Smooth muscle cell (in vitro differentiated cells): ENCODE measurements around the gene RPS6KL1. TPM values are rescaled to one million over a fixed set of nuclear protein-coding genes. Genes with fewer than 3 reads are reported as not detected.

Experiments used
- DNase-seq: peaks from one replicate; lab custom pipeline; 2025; ENCODE audit not compliant: unreplicated experiment; lab: John Stamatoyannopoulos, UW
- H2AFZ ChIP-seq: fragments of 200-600 bp; sonication (generic); 2 replicates; pipeline ENCODE4 v1.6.0; 2016; ENCODE audit warnings: antibody characterized with exemption, low read depth, mild to moderate bottlenecking
- H3F3A ChIP-seq: fragments of 200-600 bp; sonication (generic); 2 replicates; pipeline ENCODE4 v1.6.0; 2017; ENCODE audit warnings: antibody characterized with exemption, low read depth
- H3K27ac ChIP-seq: fragments of 200-600 bp; sonication (generic); 2 replicates; pipeline ENCODE4 v1.5.1; 2016; ENCODE audit warnings: low read depth, mild to moderate bottlenecking
- H3K27me3 ChIP-seq: fragments of 200-600 bp; sonication (generic); 2 replicates; pipeline ENCODE4 v1.6.1; 2016; ENCODE audit warnings: low read depth, mild to moderate bottlenecking
- H3K36me3 ChIP-seq: fragments of 200-600 bp; sonication (generic); 2 replicates; pipeline ENCODE4 v1.5.1; 2016; ENCODE audit warnings: low read depth
- H3K4me1 ChIP-seq: fragments of 200-600 bp; sonication (generic); 2 replicates; pipeline ENCODE4 v1.5.1; 2016; ENCODE audit warnings: low read depth
- H3K4me2 ChIP-seq: fragments of 200-600 bp; sonication (generic); 2 replicates; pipeline ENCODE4 v1.6.0; 2016; ENCODE audit warnings: mild to moderate bottlenecking
- H3K4me3 ChIP-seq: fragments of 200-600 bp; sonication (generic); 2 replicates; pipeline ENCODE4 v1.5.1; 2016; ENCODE audit warnings: mild to moderate bottlenecking
- H3K79me2 ChIP-seq: fragments of 200-600 bp; sonication (generic); 2 replicates; pipeline ENCODE4 v1.6.0; 2016; ENCODE audit warnings: low read depth, mild to moderate bottlenecking
- H3K9ac ChIP-seq: fragments of 200-600 bp; sonication (generic); 2 replicates; pipeline ENCODE4 v1.6.0; 2016; ENCODE audit warnings: low read depth
- H3K9me3 ChIP-seq: fragments of 200-600 bp; sonication (generic); replicated peaks from 2 replicates; pipeline ENCODE4 v1.5.1; 2016; ENCODE audit warnings: low read depth
- H4K20me1 ChIP-seq: fragments of 200-600 bp; sonication (generic); 2 replicates; pipeline ENCODE4 v1.6.0; 2016; ENCODE audit warnings: low read depth
- CTCF ChIP-seq: fragments of 200-600 bp; sonication (generic); IDR thresholded peaks from 2 replicates; pipeline ENCODE4 v1.5.1; 2017; ENCODE audit warnings: borderline replicate concordance, mild to moderate bottlenecking, antibody characterized with exemption; ENCODE audit not compliant: insufficient read depth, poor library complexity, severe bottlenecking
- WGBS: methylation state at CpG from one replicate; pipeline ENCODE4 v1.1.7; 2016; ENCODE audit warnings: low lambda C conversion rate; 5-methylcytosine and 5-hydroxymethylcytosine counted together
- polyA plus RNA-seq: library from polyadenylated mRNA; unstranded; fragments of >200 nt; fragmentation: Nextera tagmentation; extraction: Ambion mirVana; gene quantifications from 2 replicates; pipeline ENCODE4 v1.2.1, GENCODE V29; 2016
- total RNA-seq: library from RNA; depleted of rRNA; stranded (reverse); fragments of >200 nt; gene quantifications from 2 replicates; pipeline ENCODE4 v1.2.3, GENCODE V29; 2014

Gene RPS6KL1
- total and polyA plus RNA-seq, 2 experiments from 2014 or later = not detected

DNA sequence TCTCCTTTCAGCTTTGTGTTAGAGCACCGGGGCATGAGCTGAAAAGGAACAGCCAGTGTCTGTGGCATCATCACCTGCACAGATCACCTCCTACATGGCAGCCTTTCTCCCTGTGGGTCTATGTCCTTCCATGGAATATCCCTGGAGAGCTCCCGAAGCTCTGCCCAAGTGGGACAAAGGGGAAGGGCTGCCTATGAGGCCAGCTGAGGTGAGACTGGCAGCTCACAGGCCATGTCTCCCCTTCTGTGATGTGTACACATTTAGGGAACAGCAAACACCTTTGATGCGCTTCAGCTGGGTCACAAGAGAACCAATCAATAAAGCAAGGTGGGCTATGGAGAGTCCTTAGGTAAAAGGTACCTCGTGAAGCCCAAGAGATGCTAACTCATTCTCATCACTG, 51.2 kb downstream of the RPS6KL1 start:
- Histone ChIP-seq H3F3A (no peaks in the 10 kb centered on the region), H3K4me3 (no peak overlapping the region), H3K4me1 (no peaks in the 10 kb centered on the region), H3K9ac (no peak overlapping the region), H3K27me3 (no peaks in the 10 kb centered on the region), H3K36me3 (no peaks in the 10 kb centered on the region), H2AFZ (no peak overlapping the region), H3K9me3 (no peaks in the 10 kb centered on the region), H3K79me2 (no peaks in the 10 kb centered on the region), H3K4me2 (no peak overlapping the region), H3K27ac (no peak overlapping the region), H4K20me1 (no peaks in the 10 kb centered on the region)
- TF ChIP-seq CTCF = no peak
- no peak for DNase-seq
- 93% methylated on average over 4 of the region's 4 CpGs for WGBS

- Histone ChIP-seq H2AFZ (no peak overlapping the region), H3K9ac (no peak overlapping the region), H3F3A (no peaks in the 10 kb centered on the region), H3K27ac (no peak overlapping the region), H3K79me2 (no peaks in the 10 kb centered on the region), H3K9me3 (no peaks in the 10 kb centered on the region), H3K27me3 (no peaks in the 10 kb centered on the region), H3K36me3 (no peaks in the 10 kb centered on the region), H3K4me2 (no peak overlapping the region), H4K20me1 (no peaks in the 10 kb centered on the region), H3K4me3 (no peak overlapping the region), H3K4me1 (no peaks in the 10 kb centered on the region)
- no peak for TF ChIP-seq CTCF
- WGBS = 91% methylated on average over 8 of the region's 8 CpGs
- DNase-seq = no peak
Measured at GRCh38 chr14:74868739-74869138, 54.3 kb downstream of the RPS6KL1 start.

- H2AFZ ChIP-seq = no peak overlapping the region
- no peaks in the 10 kb centered on the region for H3K4me1 ChIP-seq
- H3F3A ChIP-seq = no peaks in the 10 kb centered on the region
- no peaks in the 10 kb centered on the region for H4K20me1 ChIP-seq
- H3K36me3 ChIP-seq = no peaks in the 10 kb centered on the region
- WGBS = 48% methylated on average over 5 of the region's 5 CpGs
- no peaks in the 10 kb centered on the region for H3K79me2 ChIP-seq
- no peaks in the 10 kb centered on the region for H3K27me3 ChIP-seq
- no peak overlapping the region for H3K4me2 ChIP-seq
- no peak overlapping the region for H3K9ac ChIP-seq
- no peaks in the 10 kb centered on the region for H3K9me3 ChIP-seq
- no peak for DNase-seq
- no peak overlapping the region for H3K27ac ChIP-seq
- no peak overlapping the region for H3K4me3 ChIP-seq
- no peak for TF ChIP-seq CTCF
Measured at GRCh38 chr14:74867673-74868072, 55.4 kb downstream of the RPS6KL1 start.

DNA sequence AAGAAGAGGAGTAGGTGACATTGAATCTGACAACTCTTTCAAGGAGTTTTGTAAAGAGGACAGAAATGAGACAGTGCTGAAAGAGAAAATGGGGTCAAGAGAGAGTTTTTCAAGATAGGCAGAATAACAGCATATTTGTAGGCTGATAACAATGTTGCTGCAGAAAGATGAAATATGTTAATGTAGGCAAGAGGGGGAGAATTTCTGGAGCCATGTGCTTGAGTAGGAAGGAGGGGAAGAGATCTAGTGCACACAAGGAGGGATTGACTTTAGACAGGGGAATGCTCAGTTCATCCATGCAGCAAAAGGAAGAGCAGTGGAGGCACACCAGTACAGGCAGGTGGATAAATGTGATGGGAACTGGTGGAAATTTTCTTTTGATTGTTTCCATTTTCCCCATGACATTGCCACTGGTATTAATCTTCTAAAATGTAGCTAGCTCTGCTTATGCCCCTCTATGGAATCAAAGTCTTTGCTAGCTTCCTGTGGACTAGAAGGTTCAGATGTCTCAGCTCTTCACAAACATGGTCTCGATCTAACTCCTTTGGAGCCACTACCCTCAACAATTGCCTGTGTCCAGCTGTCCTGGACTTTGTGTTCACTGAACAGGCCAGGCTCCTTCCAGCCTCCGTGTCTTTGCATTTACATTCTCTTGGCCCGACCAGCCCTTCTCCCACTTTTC, 56.2 kb downstream of the RPS6KL1 start:
- no peak overlapping the region for H3K9ac ChIP-seq
- no peak overlapping the region for H3K4me3 ChIP-seq
- DNase-seq = no peak
- no peak overlapping the region for H3K4me2 ChIP-seq
- H3K79me2 ChIP-seq = no peaks in the 10 kb centered on the region
- no peaks in the 10 kb centered on the region for H4K20me1 ChIP-seq
- WGBS = 90% methylated on average over 3 of the region's 3 CpGs
- no peaks in the 10 kb centered on the region for H3K4me1 ChIP-seq
- no peaks in the 10 kb centered on the region for H3K36me3 ChIP-seq
- no peak for TF ChIP-seq CTCF
- H3K27ac ChIP-seq = no peak overlapping the region
- H3K27me3 ChIP-seq = no peaks in the 10 kb centered on the region
- H3K9me3 ChIP-seq = no peaks in the 10 kb centered on the region
- no peak overlapping the region for H2AFZ ChIP-seq
- no peaks in the 10 kb centered on the region for H3F3A ChIP-seq
